SK-N-SH (cell line): ENCODE results near the gene TPSB2. TPM values are rescaled to one million over a fixed set of nuclear protein-coding genes. Genes with fewer than 3 reads are reported as not detected.

Experiments used
- CTCF ChIA-PET: fragments of 300-600, 350-600 bp; formaldehyde crosslinking; extraction: SDS; loops from one replicate; lab custom pipeline; 2021; lab: Yijun Ruan, JAX
- POLR2A ChIA-PET: fragments of 350-600 bp; sonication (Branson Sonifier 250); formaldehyde crosslinking; extraction: SDS; loops from one replicate; lab custom pipeline; 2020; ENCODE audit warnings: antibody characterized with exemption, inconsistent platforms; lab: Yijun Ruan, JAX
- DNase-seq: peaks from one replicate; pipeline ENCODE4 v3.0.0; 2012
- H2AFZ ChIP-seq: fragments of 200-600 bp; sonication (generic); 2 replicates; pipeline ENCODE4 v1.8.1; 2016; ENCODE audit warnings: antibody characterized with exemption, mild to moderate bottlenecking, low read depth
- H3F3A ChIP-seq: fragments of 200-600 bp; sonication (generic); replicated peaks from 2 replicates; pipeline ENCODE3; 2016; ENCODE audit warnings: antibody characterized with exemption, mild to moderate bottlenecking; ENCODE audit not compliant: insufficient read depth
- H3K27ac ChIP-seq, 2 experiments: fragments of 200-500 bp in 1 of 2; fragments of 200-600 bp in 1 of 2; sonication (Bioruptor generic) in 1 of 2; sonication (generic), shearing (Covaris generic) in 1 of 2; 2 replicates each; pipeline versions ENCODE4 v1.5.1 to v1.6.1; 2014 to 2016; ENCODE audit warnings: low read depth in 2 of 2, inconsistent platforms in 1 of 2, low read length in 1 of 2, mild to moderate bottlenecking in 1 of 2, mixed read lengths in 1 of 2
- H3K27me3 ChIP-seq: fragments of 200-600 bp; sonication (generic), shearing (Covaris generic); 2 replicates; pipeline ENCODE4 v1.6.1; 2016; ENCODE audit warnings: mixed run types; ENCODE audit not compliant: insufficient read depth
- H3K36me3 ChIP-seq, 2 experiments: fragments of 200-500 bp in 1 of 2; fragments of 200-600 bp in 1 of 2; sonication (Bioruptor generic) in 1 of 2; sonication (generic) in 1 of 2; replicated peaks in 1 of 2; 2 replicates each; pipeline versions ENCODE3 to v1.5.1; 2014 to 2016; ENCODE audit warnings: low read length in 1 of 2, mild to moderate bottlenecking in 1 of 2; ENCODE audit not compliant: insufficient read depth in 2 of 2, control insufficient read depth in 1 of 2
- H3K4me1 ChIP-seq, 2 experiments: fragments of 200-500 bp in 1 of 2; fragments of 200-600 bp in 1 of 2; sonication (Bioruptor generic) in 1 of 2; sonication (generic), shearing (Covaris generic) in 1 of 2; 2 replicates each; pipeline versions ENCODE4 v1.5.1 to v1.6.1; 2014 to 2016; ENCODE audit warnings: low read depth in 1 of 2, low read length in 1 of 2, mixed run types in 1 of 2; ENCODE audit not compliant: insufficient read depth in 2 of 2, control insufficient read depth in 1 of 2
- H3K4me2 ChIP-seq: fragments of 200-600 bp; sonication (generic), shearing (Covaris generic); 2 replicates; pipeline ENCODE4 v1.6.1; 2017; ENCODE audit warnings: mixed run types
- H3K4me3 ChIP-seq, 2 experiments: fragments of 200-500 bp in 1 of 2; fragments of 200-600 bp in 1 of 2; sonication (Bioruptor generic) in 1 of 2; sonication (generic), shearing (Covaris generic) in 1 of 2; 2 replicates each; pipeline versions ENCODE4 v1.5.1 to v1.8.1; 2014 to 2016; ENCODE audit warnings: low read depth in 2 of 2, inconsistent platforms in 1 of 2, low read length in 1 of 2, mild to moderate bottlenecking in 1 of 2, mixed read lengths in 1 of 2, moderate library complexity in 1 of 2
- H3K79me2 ChIP-seq: fragments of 200-600 bp; sonication (generic); 2 replicates; pipeline ENCODE4 v1.8.1; 2017; ENCODE audit warnings: mild to moderate bottlenecking; ENCODE audit not compliant: insufficient read depth
- H3K9ac ChIP-seq: fragments of 200-600 bp; sonication (generic); 2 replicates; pipeline ENCODE4 v1.6.1; 2017; ENCODE audit warnings: mixed run types
- H3K9me2 ChIP-seq: fragments of 200-600 bp; sonication (generic); 2 replicates; pipeline ENCODE4 v1.6.1; 2017; ENCODE audit warnings: mixed run types
- H3K9me3 ChIP-seq: fragments of 200-600 bp; sonication (generic); 2 replicates; pipeline ENCODE4 v1.6.1; 2017; ENCODE audit warnings: mixed run types, mild to moderate bottlenecking, moderate library complexity
- H4K20me1 ChIP-seq: fragments of 200-600 bp; sonication (generic); 2 replicates; pipeline ENCODE4 v1.6.1; 2017; ENCODE audit warnings: mild to moderate bottlenecking, mixed run types; ENCODE audit not compliant: insufficient read depth
- CTCF ChIP-seq: fragments of 200-600 bp; sonication (generic); IDR thresholded peaks from 2 replicates; pipeline ENCODE4 v1.6.1; 2017; ENCODE audit warnings: antibody characterized with exemption, mild to moderate bottlenecking, moderate library complexity
- FOXM1 ChIP-seq: IDR thresholded peaks from 2 replicates; pipeline ENCODE4 v1.4.0; 2012; ENCODE audit warnings: low read depth, mild to moderate bottlenecking
- GABPA ChIP-seq: IDR thresholded peaks from 2 replicates; pipeline ENCODE4 v1.4.0; 2012; ENCODE audit warnings: low read depth, mild to moderate bottlenecking
- GATA2 ChIP-seq: sonication (generic); formaldehyde crosslinking; IDR thresholded peaks from 2 replicates; pipeline ENCODE4 v1.5.0; 2020; ENCODE audit warnings: mild to moderate bottlenecking, missing genetic modification reagents
- JUND ChIP-seq: IDR thresholded peaks from 2 replicates; pipeline ENCODE4 v1.4.0; 2012
- MAX ChIP-seq: IDR thresholded peaks from 2 replicates; pipeline ENCODE4 v1.4.0; 2012; ENCODE audit warnings: low read depth
- NRF1 ChIP-seq: IDR thresholded peaks from 2 replicates; pipeline ENCODE4 v1.6.1; 2012; ENCODE audit warnings: low read depth, mild to moderate bottlenecking, low read length
- PBX3 ChIP-seq: IDR thresholded peaks from 2 replicates; pipeline ENCODE4; 2012
- POLR2AphosphoS5 ChIP-seq: IDR thresholded peaks from 2 replicates; pipeline ENCODE4 v1.6.1; 2012; ENCODE audit warnings: low read depth, low read length
- RCOR1 ChIP-seq: fragments of 150-350 bp; IDR thresholded peaks from 2 replicates; pipeline ENCODE4 v1.6.1; 2017; ENCODE audit warnings: antibody characterized with exemption, low read length
- RFX5 ChIP-seq: IDR thresholded peaks from 2 replicates; pipeline ENCODE4 v1.6.1; 2012; ENCODE audit warnings: mild to moderate bottlenecking, improper control_type of control experiment, low read length
- RXRA ChIP-seq: IDR thresholded peaks from 2 replicates; pipeline ENCODE4 v1.4.0; 2012; ENCODE audit warnings: low read depth, mild to moderate bottlenecking, borderline replicate concordance
- SIN3A ChIP-seq: IDR thresholded peaks from 2 replicates; pipeline ENCODE4 v1.6.1; 2012; ENCODE audit warnings: low read depth, mild to moderate bottlenecking, low read length, moderate library complexity, borderline replicate concordance
- SMC3 ChIP-seq: IDR thresholded peaks from 2 replicates; pipeline ENCODE4 v1.6.1; 2012; ENCODE audit warnings: low read depth, low read length, improper control_type of control experiment
- TCF12 ChIP-seq: IDR thresholded peaks from 2 replicates; pipeline ENCODE4 v1.4.0; 2012
- USF1 ChIP-seq: IDR thresholded peaks from 2 replicates; pipeline ENCODE4 v1.4.0; 2012; ENCODE audit warnings: low read depth, borderline replicate concordance
- ZBTB33 ChIP-seq: IDR thresholded peaks from 2 replicates; pipeline ENCODE4 v1.4.0; 2012; ENCODE audit warnings: low read depth, borderline replicate concordance
- WGBS: methylation state at CpG from one replicate; pipeline ENCODE4 v1.1.6; 2017; ENCODE audit warnings: low lambda C conversion rate; 5-methylcytosine and 5-hydroxymethylcytosine counted together
- polyA plus RNA-seq, 3 experiments: library from polyadenylated mRNA; depleted of rRNA; stranded (reverse); fragments of >200 nt; gene quantifications; 2 replicates each; pipeline ENCODE4 v1.2.3, GENCODE V29; 2012

The TPSB2 gene
- polyA plus RNA-seq, 1 of the 3 experiments (the other 2 are of a cell fraction), result not detected

- no peaks in the 10 kb centered on the region for H3K36me3 ChIP-seq
- H3K9me2 ChIP-seq, result no peaks in the 10 kb centered on the region
- no peak for DNase-seq
- no peak overlapping the region for H3K9ac ChIP-seq
- no peak overlapping the region for H3K27ac ChIP-seq
- CTCF ChIA-PET, result interaction anchor here (0.8 kb wide), 1 partner anchor 8 kb away, joined by 3 read pairs; no protein-coding TSS in a partner anchor
- H3F3A ChIP-seq, result no peaks in the 10 kb centered on the region
- TF ChIP-seq NRF1 (no peak), MAX (no peak), SMC3 (no peak), GABPA (no peak), RFX5 (no peak), RCOR1 (no peak), RXRA (no peak), TCF12 (no peak), CTCF (no peak), ZBTB33 (no peak), POLR2AphosphoS5 (no peak)
- H4K20me1 ChIP-seq, result no peaks in the 10 kb centered on the region
- peaks cover 79% of the 10 kb centered on the region for H3K27me3 ChIP-seq
- no peaks in the 10 kb centered on the region for H3K79me2 ChIP-seq
- no peaks in the 10 kb centered on the region for H3K4me1 ChIP-seq
- H3K4me3 ChIP-seq, result no peak overlapping the region
- no peaks in the 10 kb centered on the region for H3K9me3 ChIP-seq
- 51% methylated on average over 16 of the region's 25 CpGs for WGBS
- POLR2A ChIA-PET, result no interaction called here
- H2AFZ ChIP-seq, result no peak overlapping the region
- no peak overlapping the region for H3K4me2 ChIP-seq
Observed at GRCh38 chr16:1213796-1214372, 16.1 kb downstream of the TPSB2 start.

GRCh38 chr16:1213231-1213630 is 16.8 kb downstream of the TPSB2 start:
- Histone ChIP-seq H4K20me1 (0 out of 2 replicates have a peak, but pooled peaks cover under 1% of the 10 kb centered on the region), H3K79me2 (no peaks in the 10 kb centered on the region), H3K9ac (no peak overlapping the region), H3F3A (no peaks in the 10 kb centered on the region), H3K9me2 (no peaks in the 10 kb centered on the region), H3K36me3 (no peaks in the 10 kb centered on the region), H2AFZ (no peak overlapping the region), H3K4me2 (no peak overlapping the region), H3K9me3 (no peaks in the 10 kb centered on the region), H3K4me3 (no peak overlapping the region), H3K27ac (no peak overlapping the region), H3K27me3 (peaks cover 80% of the 10 kb centered on the region), H3K4me1 (no peaks in the 10 kb centered on the region)
- CTCF ChIA-PET, result no interaction called here
- no peak for DNase-seq
- POLR2A ChIA-PET, result no interaction called here
- no CpG with 5 or more reads among the region's 8 CpGs for WGBS
- TF ChIP-seq USF1 (no peak), ZBTB33 (no peak), PBX3 (no peak), FOXM1 (no peak), SMC3 (no peak), JUND (no peak), NRF1 (no peak), SIN3A (no peak), GATA2 (CRISPR knock-in tag) (no peak), TCF12 (no peak)
